Measurements from ENCODE around the gene GPS1.

The GPS1 gene

GRCh38 chr17:82061047-82061925 is 9.6 kb downstream of the GPS1 start:
- no peak for DNase-seq

DNA sequence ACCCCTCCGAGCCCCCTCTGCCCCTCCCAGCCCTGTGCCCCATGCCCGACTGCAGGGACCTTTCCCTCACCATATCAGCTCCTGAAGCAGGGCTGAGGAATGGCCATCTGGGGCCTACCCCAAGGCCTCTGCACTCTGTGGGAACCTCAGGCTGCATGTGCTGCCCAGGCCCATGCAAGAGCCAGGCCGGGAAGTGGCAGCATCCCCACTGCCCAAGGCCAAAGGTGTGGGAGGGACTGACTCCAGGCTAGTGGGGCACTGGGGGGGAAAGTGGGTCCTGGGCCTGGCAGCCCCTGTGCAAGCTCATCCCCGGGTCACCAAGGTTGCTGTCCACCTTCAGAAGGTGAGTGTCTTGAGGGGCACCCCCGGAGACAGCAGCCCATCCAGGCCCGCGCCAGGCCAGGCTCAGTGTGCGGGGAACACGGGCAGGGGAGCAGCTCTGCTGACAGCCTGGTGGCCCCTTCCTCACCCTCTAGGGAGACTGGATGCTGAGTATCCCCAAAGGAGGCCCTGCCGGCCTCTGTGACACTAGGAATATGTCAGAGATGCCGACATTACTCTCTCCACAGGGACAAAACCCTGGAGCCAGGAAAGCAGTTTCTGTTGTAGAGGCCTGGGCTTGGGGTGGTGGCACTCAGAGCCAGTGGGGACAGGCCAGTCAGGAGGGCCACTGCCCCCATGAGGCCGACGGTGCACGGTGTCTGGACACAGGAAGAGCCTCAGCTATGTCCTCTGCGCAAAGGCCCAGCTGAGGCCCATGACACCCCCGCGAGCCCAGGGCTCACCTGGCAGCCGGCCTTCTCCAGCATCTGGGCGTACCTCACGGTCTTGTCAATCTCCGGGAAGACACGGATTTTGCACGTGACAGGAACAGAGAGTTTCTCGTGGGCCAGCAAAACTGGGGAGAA is 10.6 kb downstream of the GPS1 start:
- no peak for DNase-seq

GRCh38 chr17:82062984-82063368 is 11.3 kb downstream of the GPS1 start:
- DNase-seq: no peak

GRCh38 chr17:82063424-82064415 is 12.0 kb downstream of the GPS1 start:
- no peak for DNase-seq

- no peak for DNase-seq
Observed at GRCh38 chr17:82064433-82065192, 12.9 kb downstream of the GPS1 start.

- DNase-seq: no peak
Observed at GRCh38 chr17:82065193-82065637, 13.5 kb downstream of the GPS1 start.

DNA sequence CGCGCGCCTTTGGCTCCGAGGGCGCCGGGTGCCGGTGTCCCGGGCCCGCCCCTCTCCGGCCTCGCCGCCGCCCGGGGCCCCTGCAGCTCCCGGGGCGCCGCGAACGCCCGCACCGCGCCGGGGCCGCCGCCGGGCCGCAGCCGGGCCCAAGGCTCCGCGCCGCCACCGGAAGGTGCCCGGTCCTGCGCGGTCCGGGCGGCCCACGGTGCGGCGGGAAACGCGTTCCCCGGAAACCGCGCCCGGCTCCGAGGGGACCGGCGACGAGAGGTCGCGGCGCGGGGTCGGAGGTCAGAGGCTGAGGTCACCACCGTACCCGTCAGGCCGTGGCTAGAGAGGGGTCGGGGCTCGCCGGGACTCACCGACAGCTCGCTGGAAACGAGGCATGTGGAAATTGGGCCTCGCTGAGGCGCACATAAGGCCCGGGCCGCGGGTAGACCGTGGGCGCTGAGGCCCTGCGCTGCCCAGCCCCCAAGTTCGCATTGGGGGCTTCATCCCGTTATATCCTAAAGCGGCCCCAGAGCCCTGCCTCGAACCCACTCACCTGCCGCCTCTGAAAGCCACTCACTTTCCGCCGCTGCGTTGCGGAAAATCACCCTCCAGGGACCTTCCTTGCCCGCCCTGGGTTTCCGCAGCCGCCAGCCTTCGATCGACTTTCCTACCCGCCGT is 14.1 kb downstream of the GPS1 start, which contains the start of gene DUS1L:
Gene DUS1L (minus strand): TSS at position 167 of the 666 bp plus-strand sequence. CDS start 745 bp downstream, outside the sequence.
- peak; percentile 71 for DNase-seq

- no peak for DNase-seq
Observed at GRCh38 chr17:82070611-82071010, 18.9 kb downstream of the GPS1 start.

DNA sequence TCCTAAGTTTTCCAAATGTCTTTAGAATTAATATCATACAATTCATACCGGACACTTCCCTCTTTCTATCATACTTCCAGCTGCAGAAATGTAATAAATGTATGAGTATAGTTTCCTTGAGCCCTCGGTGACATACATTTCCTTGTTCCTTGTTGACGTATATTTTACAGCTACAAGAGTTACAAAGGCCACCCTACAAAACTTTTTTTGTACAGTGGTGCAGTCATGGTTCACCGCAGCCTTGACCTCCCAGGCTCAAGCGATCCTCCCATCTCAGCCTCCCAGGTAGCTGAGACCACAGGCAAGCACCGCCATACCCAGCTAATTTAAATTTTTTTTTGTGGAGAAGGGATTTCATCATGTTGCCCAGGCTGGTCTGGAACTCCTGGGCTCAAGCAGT is 21.1 kb downstream of the GPS1 start:
- DNase-seq: no peak

GRCh38 chr17:82073446-82073845 is 21.7 kb downstream of the GPS1 start:
- no peak for DNase-seq

GRCh38 chr17:82076018-82076784 is 24.5 kb downstream of the GPS1 start:
- no peak for DNase-seq

GRCh38 chr17:82076785-82077591 is 25.3 kb downstream of the GPS1 start:
- no peak for DNase-seq

- DNase-seq: no peak
Observed at GRCh38 chr17:82077617-82078358, 26.1 kb downstream of the GPS1 start.

DNA sequence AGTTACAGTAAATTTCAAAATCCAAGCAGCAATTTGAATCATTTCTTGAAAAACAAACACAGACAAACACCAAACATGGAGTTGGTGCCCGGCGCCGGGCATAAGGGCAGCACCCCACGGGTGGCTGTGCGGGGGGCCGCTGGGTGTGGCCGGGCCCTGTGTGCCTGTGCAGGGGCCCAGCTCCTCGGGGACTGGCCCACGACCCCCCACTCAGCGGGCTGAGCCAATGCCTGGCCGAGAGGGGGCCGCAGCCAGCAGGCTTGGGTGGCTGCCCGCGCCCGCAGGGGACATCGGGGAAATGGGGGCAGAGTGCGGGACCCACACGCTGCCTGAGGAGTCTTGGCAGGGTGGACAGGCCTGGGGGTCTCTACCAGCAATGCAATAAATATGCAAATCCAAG is 26.7 kb downstream of the GPS1 start:
- DNase-seq: no peak

- no peak for DNase-seq
Observed at GRCh38 chr17:82079001-82079677, 27.4 kb downstream of the GPS1 start.

- DNase-seq: no peak
Observed at GRCh38 chr17:82080048-82080788, 28.5 kb downstream of the GPS1 start.

GRCh38 chr17:82080789-82081464 is 29.2 kb downstream of the GPS1 start:
- no peak for DNase-seq

All from activated CD4-positive, alpha-beta T cell treated with anti-CD3 and anti-CD28 coated beads, Interleukin-2, amount 50 U/mL, for 16 hours (primary cell).